GM23248 (cell line): ENCODE data around the gene REPS2.

Source experiments
- EZH2 ChIP-seq: fragments of 200-600 bp; sonication (generic); IDR thresholded peaks from 2 replicates; pipeline ENCODE4 v1.6.1; 2018; ENCODE audit warnings: antibody characterized with exemption, mild to moderate bottlenecking; ENCODE audit not compliant: insufficient read depth, poor library complexity, severe bottlenecking
- EZH2phosphoT487 ChIP-seq: fragments of 200-600 bp; sonication (generic); IDR thresholded peaks from 2 replicates; pipeline ENCODE4 v1.6.1; 2018; ENCODE audit warnings: antibody characterized with exemption, moderate library complexity, mild to moderate bottlenecking, low read depth; ENCODE audit not compliant: insufficient read depth

DNA sequence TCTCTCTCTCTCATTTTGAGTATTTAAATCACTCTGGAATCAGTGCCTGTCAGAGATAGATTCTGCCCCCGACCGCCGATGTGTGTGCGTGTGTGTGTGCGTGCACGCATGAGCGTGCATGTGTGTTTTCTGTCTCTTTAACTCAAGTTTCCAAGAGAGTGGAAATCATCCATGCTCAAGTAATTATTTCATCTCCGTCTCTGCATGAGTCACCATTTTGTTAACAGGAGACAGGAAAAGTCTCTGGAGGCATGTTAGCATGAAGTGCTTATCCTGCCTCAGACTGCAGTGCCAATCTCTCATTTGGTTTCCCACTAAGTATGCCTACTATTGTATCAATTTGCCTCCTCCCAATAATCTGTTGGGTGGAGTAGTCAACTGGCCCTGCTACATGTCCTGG is 245.6 kb downstream of the REPS2 start:
- TF ChIP-seq EZH2, result no peak
- no peak for TF ChIP-seq EZH2phosphoT487
